Natural killer cell (primary cell): Measurements from ENCODE around the gene ITGA2. TPM values are rescaled to one million over a fixed set of nuclear protein-coding genes. Genes with fewer than 3 reads are reported as not detected.

Experiments used
- ATAC-seq, 3 donors: fragments of 150-1000 bp in 2 of 3; fragments of 200-7000 bp in 1 of 3; cut with Tn5 transposase; 1 replicate in 1 of 3; 2 replicates in 2 of 3; pipeline ENCODE4 v1.10.0; 2021; ENCODE audit warnings: mild to moderate bottlenecking in 2 of 3, moderate library complexity in 2 of 3
- DNase-seq, 2 donors: peaks; one replicate each; pipeline versions ENCODE4 v3.0.0 to v3.0.0-alpha.2; 2013 to 2021; ENCODE audit warnings: mixed read lengths in 1 of 2
- H3K27ac ChIP-seq: one replicate; pipeline ENCODE4 v1.5.1; 2013; ENCODE audit warnings: mild to moderate bottlenecking, low read length
- H3K27me3 ChIP-seq: one replicate; pipeline ENCODE4 v1.6.1; 2013; ENCODE audit warnings: low read length; ENCODE audit not compliant: control insufficient read depth, insufficient read depth
- H3K36me3 ChIP-seq: one replicate; pipeline ENCODE4 v1.6.1; 2013; ENCODE audit warnings: low read length; ENCODE audit not compliant: control insufficient read depth, insufficient read depth
- H3K4me1 ChIP-seq: one replicate; pipeline ENCODE4 v1.6.1; 2013; ENCODE audit warnings: low read length; ENCODE audit not compliant: control insufficient read depth, insufficient read depth
- H3K4me3 ChIP-seq: one replicate; pipeline ENCODE4 v1.5.1; 2013; ENCODE audit warnings: low read length
- H3K9me3 ChIP-seq: one replicate; pipeline ENCODE4 v1.6.1; 2013; ENCODE audit warnings: low read length; ENCODE audit not compliant: control insufficient read depth, insufficient read depth
- H3K27ac Mint-ChIP-seq, 2 donors: one replicate each; pipeline ENCODE4 v1.8.0; 2022; ENCODE audit warnings: mild to moderate bottlenecking in 2 of 2, mixed read lengths in 2 of 2, moderate library complexity in 1 of 2
- H3K27me3 Mint-ChIP-seq, 2 donors: one replicate each; pipeline ENCODE4 v1.8.0; 2022; ENCODE audit warnings: low read depth in 2 of 2, mixed read lengths in 2 of 2
- H3K36me3 Mint-ChIP-seq: one replicate; pipeline ENCODE4 v1.8.0; 2022; ENCODE audit warnings: mixed read lengths
- H3K4me1 Mint-ChIP-seq, 2 donors: one replicate each; pipeline ENCODE4 v1.8.0; 2022; ENCODE audit warnings: mixed read lengths in 2 of 2
- H3K4me3 Mint-ChIP-seq: one replicate; pipeline ENCODE4 v1.8.0; 2022; ENCODE audit warnings: mild to moderate bottlenecking, moderate library complexity, mixed read lengths
- H3K9me3 Mint-ChIP-seq, 2 donors: one replicate each; pipeline ENCODE4 v1.8.0; 2022; ENCODE audit warnings: mixed read lengths in 2 of 2
- WGBS: methylation state at CpG from one replicate; pipeline ENCODE4 v1.1.7; 2013; ENCODE audit warnings: missing lambda C conversion rate; ENCODE audit not compliant: insufficient coverage; 5-methylcytosine and 5-hydroxymethylcytosine counted together
- intact Hi-C: fragments of 100-400 bp; cut with micrococcal nuclease; formaldehyde crosslinking; loops from one replicate; pipeline ENCODE4 v1.14.2; 2022
- total RNA-seq, 4 donors: library from RNA; stranded (reverse); fragments of 120-200 nt in 1 of 4; gene quantifications; one replicate each; pipeline versions ENCODE4 v1.2.3 to v1.2.4, GENCODE V29; 2013 to 2022
- TF ChIP-seq, protein P1 (sequence below): fragments of 200-600 bp; IDR thresholded peaks from one replicate; pipeline ENCODE4 v1.8.0; 2022; ENCODE audit warnings: antibody characterized with exemption

Gene ITGA2
- total RNA-seq, 3 donors from 2014 or later (not counting 1 experiment from before 2014, with no cell fraction given): 0.11 to 0.26 (median 0.20) TPM

DNA sequence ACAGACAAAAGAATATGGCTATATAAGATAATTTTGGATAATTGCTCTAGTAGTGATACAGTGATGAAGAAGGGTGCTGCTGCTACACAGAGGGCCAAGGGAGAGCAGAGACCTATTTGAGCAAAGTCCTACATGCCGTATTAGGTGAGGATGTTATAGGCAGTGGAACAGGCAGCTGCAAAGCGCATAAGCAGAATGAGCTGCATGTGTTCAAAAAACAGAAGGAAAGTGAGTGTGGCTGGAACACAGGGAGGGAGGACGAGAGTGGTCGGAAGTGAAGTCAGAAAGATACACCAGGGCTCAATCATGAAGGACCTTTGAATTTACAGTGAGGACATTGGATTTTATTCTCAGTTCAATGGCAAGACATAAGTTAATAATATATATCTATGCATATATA lies 35.4 kb downstream of the ITGA2 start:
- Histone ChIP-seq H3K27me3 (no peaks in the 10 kb centered on the region), H3K36me3 (no peaks in the 10 kb centered on the region), H3K9me3 (no peaks in the 10 kb centered on the region), H3K4me1 (no peaks in the 10 kb centered on the region), H3K4me3 (no peak overlapping the region), H3K27ac (no peak overlapping the region)
- Mint-ChIP-seq H3K36me3 (no peaks in the 10 kb centered on the region), H3K4me1 (no peaks in the 10 kb centered on the region), H3K4me3 (no peak overlapping the region), H3K9me3 (no peaks in the 10 kb centered on the region), H3K27ac (no peak overlapping the region), H3K27me3 (peaks cover 0 to 3% of the 10 kb centered on the region in 2 donors)
- intact Hi-C loops: no loop called here
- TF ChIP-seq, protein P1, sequence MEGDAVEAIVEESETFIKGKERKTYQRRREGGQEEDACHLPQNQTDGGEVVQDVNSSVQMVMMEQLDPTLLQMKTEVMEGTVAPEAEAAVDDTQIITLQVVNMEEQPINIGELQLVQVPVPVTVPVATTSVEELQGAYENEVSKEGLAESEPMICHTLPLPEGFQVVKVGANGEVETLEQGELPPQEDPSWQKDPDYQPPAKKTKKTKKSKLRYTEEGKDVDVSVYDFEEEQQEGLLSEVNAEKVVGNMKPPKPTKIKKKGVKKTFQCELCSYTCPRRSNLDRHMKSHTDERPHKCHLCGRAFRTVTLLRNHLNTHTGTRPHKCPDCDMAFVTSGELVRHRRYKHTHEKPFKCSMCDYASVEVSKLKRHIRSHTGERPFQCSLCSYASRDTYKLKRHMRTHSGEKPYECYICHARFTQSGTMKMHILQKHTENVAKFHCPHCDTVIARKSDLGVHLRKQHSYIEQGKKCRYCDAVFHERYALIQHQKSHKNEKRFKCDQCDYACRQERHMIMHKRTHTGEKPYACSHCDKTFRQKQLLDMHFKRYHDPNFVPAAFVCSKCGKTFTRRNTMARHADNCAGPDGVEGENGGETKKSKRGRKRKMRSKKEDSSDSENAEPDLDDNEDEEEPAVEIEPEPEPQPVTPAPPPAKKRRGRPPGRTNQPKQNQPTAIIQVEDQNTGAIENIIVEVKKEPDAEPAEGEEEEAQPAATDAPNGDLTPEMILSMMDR: no peak
- DNase-seq (no peak), ATAC-seq (no peak)
- WGBS: 53% methylated on average over 4 of the region's 4 CpGs

DNA sequence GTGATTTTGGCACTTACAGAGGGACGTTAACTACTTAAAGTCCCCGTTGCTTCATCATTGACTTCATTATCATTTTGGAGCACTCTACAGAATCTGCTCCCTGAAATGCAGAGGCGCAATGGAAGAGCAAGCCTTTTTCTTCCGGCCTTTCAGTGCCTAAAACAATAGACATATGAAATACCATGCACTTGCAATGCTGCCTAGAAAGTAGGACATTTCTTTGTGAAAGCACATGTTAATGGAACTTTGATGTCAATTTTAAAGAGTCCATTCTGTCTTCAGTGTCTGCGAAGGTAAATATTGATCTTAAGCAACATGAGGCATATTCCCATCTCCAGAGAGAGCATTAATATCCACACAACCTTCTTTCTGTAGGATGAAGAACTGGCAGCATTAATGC lies 36.3 kb downstream of the ITGA2 start:
- Mint-ChIP-seq H3K4me3 (no peak overlapping the region), H3K27me3 (peaks cover 0 to 3% of the 10 kb centered on the region in 2 donors), H3K27ac (no peak overlapping the region), H3K4me1 (no peaks in the 10 kb centered on the region), H3K9me3 (no peaks in the 10 kb centered on the region), H3K36me3 (no peaks in the 10 kb centered on the region)
- 93% methylated on average over 5 of the region's 5 CpGs for WGBS
- H3K4me1 ChIP-seq: no peaks in the 10 kb centered on the region
- ATAC-seq (no peak), DNase-seq (no peak)
- H3K9me3 ChIP-seq: no peaks in the 10 kb centered on the region
- H3K4me3 ChIP-seq: no peak overlapping the region
- intact Hi-C loops: no loop called here
- no peak overlapping the region for H3K27ac ChIP-seq
- H3K27me3 ChIP-seq: no peaks in the 10 kb centered on the region
- TF ChIP-seq, protein P1: no peak
- H3K36me3 ChIP-seq: no peaks in the 10 kb centered on the region

DNA sequence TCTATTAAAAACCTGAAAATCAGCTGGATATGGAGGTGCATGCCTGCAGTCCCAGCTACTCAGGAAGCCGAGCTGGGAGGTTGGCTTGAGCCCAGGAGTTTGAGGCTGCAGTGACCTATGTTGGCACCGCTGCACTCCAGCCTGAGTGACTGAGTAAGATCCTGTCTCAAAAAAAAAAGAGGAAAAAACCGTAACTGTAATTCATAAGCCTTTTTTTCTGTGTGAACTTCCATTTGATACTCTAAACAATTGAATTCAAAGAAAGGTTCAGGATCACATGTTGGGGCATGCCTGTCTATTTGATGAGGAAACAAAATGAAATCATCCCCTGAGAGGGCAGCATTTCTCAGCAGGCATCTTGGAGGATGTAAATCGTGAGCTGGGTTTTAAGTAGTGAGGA lies 38.8 kb downstream of the ITGA2 start:
- Mint-ChIP-seq H3K27ac (no peak overlapping the region), H3K9me3 (no peaks in the 10 kb centered on the region), H3K36me3 (no peaks in the 10 kb centered on the region), H3K4me3 (no peak overlapping the region), H3K27me3 (no peaks in the 10 kb centered on the region), H3K4me1 (no peaks in the 10 kb centered on the region)
- Histone ChIP-seq H3K36me3 (no peaks in the 10 kb centered on the region), H3K27me3 (no peaks in the 10 kb centered on the region), H3K9me3 (no peaks in the 10 kb centered on the region), H3K4me3 (no peak overlapping the region), H3K27ac (no peak overlapping the region), H3K4me1 (no peaks in the 10 kb centered on the region)
- intact Hi-C loops: no loop called here
- ATAC-seq (no peak), DNase-seq (no peak)
- TF ChIP-seq, protein P1: no peak
- WGBS: 62% methylated on average over 4 of the region's 4 CpGs

DNA sequence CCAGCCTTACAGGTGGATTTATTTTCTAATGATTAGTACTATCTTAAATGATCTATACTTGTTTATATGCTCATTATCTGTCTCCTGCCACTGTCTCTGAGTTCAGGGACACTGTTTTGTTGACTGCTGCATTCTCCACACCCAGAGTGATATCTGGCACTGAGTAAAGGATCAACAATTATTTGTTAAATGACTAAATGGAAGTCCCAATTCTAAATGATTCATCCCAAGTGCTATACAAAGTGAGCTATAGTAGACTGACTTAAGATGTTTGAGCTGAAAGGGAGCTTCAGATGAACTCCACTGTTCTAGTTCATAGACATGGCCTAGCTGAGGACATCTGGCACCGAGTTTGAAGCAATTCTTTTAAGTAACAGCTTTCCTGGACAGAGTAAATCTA lies 40.5 kb downstream of the ITGA2 start:
- TF ChIP-seq, protein P1: no peak
- no peak overlapping the region for H3K4me3 ChIP-seq
- ATAC-seq (no peak), DNase-seq (no peak)
- Mint-ChIP-seq H3K9me3 (no peaks in the 10 kb centered on the region), H3K4me3 (no peak overlapping the region), H3K27me3 (no peaks in the 10 kb centered on the region), H3K4me1 (no peaks in the 10 kb centered on the region), H3K27ac (no peak overlapping the region), H3K36me3 (no peaks in the 10 kb centered on the region)
- no peaks in the 10 kb centered on the region for H3K4me1 ChIP-seq
- WGBS: no CpG with 5 or more reads among the region's 1 CpG
- no peak overlapping the region for H3K27ac ChIP-seq
- no peaks in the 10 kb centered on the region for H3K9me3 ChIP-seq
- intact Hi-C loops: no loop called here
- H3K27me3 ChIP-seq: no peaks in the 10 kb centered on the region
- H3K36me3 ChIP-seq: no peaks in the 10 kb centered on the region
